ENCODE measurements around the gene STYK1.

STYK1 gene

DNA sequence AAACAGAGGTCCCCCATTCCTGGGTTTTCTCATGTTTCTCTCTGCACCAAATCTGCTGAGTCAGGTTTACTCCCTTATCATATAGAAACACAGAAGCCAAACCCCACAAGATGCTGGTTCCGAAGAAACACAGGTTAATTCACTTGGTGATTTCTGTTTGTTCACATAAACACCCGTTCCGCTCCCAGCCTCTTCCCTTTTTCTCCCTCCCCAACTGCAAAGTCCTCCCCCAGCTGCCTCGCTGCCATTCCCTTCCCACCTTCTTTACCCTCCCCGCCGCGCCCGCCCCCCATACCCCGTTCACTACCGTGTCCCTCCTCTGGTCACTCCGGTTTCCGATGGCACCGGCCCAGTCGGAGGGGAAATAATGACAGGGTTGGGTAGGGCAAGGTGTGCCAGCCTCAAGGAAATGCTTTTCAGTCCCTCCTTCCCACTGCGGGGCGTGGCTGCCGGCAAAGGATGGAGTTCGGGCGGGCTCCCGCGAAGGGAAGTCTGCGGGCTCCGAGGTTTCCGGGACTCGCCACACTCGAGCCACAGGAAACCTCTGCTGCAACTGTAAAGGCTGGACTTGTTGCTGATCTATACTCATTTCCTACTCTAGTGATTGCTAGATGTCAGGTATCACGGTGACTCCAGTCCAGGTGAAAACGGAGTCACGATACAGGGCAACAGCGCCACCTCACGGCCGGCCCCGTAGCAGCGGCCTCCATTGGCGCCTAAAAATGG is at the start of gene STYK1:
Gene STYK1, minus strand, starts transcription at position 394 of the 726 bp plus-strand sequence. CDS start 39,434 bp downstream, outside the sequence.
- FAIRE-seq, result peak; percentile 45

GRCh38 chr12:10722905-10723746 is 49.3 kb upstream of the STYK1 start, which contains the start of gene YBX3:
YBX3 (minus strand) TSS chr12:10723323; CDS start chr12:10723111, 212 bp downstream.
- DNase-seq (ENCODE audit: low spot score) (peak; percentile 50), FAIRE-seq (no peak)

More for the DNA sequence above, at the start of gene STYK1:
- DNase-seq (ENCODE audit: low spot score), result peak; percentile 75

DNA sequence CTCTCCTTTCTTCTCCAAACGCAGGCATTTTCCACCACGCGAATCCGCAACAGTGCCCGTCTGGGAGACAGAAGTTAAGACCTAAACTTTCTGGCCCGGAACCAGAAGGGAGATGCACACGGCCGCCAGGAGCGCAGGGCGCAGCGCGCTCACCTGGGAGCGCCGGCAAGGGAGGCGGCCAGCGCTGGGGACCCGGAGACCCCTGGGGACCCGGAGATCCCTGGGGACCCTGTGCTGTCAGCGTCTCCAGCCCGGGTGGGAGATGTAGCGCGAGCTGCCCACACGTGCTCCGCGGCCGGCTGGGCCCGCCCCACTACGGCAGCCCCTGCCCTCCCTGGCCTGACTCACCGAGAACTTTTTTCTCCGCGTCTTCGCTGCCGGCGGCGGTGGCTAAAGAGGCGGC is 48.7 kb upstream of the STYK1 start:
- FAIRE-seq (no peak), DNase-seq (ENCODE audit: low spot score) (peak; percentile 26)

DNA sequence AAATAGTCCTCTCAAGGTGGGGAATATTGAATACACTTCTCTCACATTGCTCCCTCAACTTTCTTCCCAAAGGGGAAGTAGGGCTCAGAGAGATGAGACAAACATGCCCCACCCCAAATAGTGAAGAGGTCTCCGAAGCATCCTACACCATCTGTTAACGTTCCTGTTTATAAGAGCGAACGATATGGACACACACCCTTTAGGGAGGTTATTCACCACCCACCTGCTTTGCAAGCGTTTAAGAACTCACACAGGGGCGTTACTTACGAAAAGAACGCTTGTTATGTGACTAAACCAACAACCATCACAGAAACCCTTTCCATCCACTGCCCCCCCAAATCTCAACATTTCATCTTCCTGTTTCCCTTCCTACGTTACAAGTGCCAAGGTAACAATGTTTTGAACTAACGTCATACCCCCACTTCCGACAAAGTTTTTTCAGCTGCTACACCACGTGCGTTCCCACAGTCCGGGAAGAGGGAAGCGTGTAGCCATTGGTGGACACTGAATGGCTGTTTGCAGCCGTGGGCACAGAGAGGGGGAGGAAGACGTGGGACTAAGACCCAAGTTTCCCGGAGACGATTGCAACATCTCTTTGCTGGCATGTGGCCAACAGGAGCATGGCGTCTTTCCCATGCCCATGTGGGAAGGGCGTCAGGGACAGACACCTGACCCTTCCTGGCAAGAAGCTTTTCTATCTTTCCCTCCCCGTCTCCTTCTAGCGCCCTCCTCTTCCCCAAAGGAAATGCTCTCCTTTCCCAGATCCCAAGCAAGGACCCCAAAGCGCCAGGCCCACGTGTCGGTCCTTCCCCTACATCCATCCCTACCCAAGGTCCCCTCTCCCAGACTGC is 48.0 kb upstream of the STYK1 start:
- DNase-seq (ENCODE audit: low spot score), result peak; percentile 84
- peak; percentile 68 for FAIRE-seq

- DNase-seq (ENCODE audit: low spot score), result no peak
- no peak for FAIRE-seq
Observed at GRCh38 chr12:10720974-10721650, 47.3 kb upstream of the STYK1 start.

DNA sequence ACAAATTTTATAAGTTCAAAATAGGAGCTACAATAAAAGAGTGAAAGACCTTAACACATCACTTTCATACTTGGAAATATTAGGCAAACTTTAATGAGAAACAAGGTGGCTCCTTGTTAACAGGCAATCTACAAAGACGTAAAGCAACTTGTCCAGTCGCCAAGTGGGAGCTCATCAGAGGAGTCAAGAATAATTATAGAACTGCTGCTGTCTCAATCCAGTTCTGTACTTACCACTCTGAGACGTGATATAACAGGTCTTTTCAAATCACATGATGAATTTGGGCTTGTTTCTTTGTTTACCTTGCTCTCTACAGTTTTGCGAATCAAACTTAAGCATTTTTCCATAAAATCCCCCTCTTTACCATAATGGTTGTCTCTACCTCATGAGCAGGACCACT is 45.6 kb upstream of the STYK1 start:
- DNase-seq (ENCODE audit: low spot score), result no peak
- no peak for FAIRE-seq

- DNase-seq (ENCODE audit: low spot score), result peak; percentile 21
Observed at GRCh38 chr12:10718279-10718821, 44.5 kb upstream of the STYK1 start.

GRCh38 chr12:10717410-10717809 is 43.6 kb upstream of the STYK1 start:
- FAIRE-seq, result no peak
- DNase-seq (ENCODE audit: low spot score), result no peak

More at GRCh38 chr12:10718279-10718821, 44.5 kb upstream of the STYK1 start:
- peak; percentile 69 for FAIRE-seq

- FAIRE-seq (peak; percentile 87), DNase-seq (ENCODE audit: low spot score) (peak; percentile 64)
Observed at GRCh38 chr12:10716704-10717315, 43.0 kb upstream of the STYK1 start.

- FAIRE-seq (no peak), DNase-seq (ENCODE audit: low spot score) (no peak)
Observed at GRCh38 chr12:10716277-10716676, 42.4 kb upstream of the STYK1 start.

DNA sequence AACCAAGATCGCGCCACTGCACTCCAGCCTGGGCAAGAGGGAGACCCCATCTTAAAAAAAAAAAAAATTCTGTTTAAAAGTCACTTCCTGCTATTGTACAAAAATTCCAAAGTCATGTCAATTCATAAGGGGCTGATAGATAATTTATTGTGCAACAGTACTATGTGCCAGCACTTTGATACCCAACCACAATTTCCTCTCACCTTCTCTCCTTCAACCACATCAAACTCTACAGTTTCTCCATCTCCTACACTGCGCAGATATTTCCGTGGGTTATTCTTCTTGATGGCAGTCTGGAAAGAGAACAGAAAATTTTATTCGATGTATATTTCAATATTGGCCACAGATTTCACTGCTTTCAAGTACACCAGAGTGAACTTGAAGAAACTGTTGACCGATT is 41.6 kb upstream of the STYK1 start:
- FAIRE-seq (no peak), DNase-seq (ENCODE audit: low spot score) (no peak)

DNA sequence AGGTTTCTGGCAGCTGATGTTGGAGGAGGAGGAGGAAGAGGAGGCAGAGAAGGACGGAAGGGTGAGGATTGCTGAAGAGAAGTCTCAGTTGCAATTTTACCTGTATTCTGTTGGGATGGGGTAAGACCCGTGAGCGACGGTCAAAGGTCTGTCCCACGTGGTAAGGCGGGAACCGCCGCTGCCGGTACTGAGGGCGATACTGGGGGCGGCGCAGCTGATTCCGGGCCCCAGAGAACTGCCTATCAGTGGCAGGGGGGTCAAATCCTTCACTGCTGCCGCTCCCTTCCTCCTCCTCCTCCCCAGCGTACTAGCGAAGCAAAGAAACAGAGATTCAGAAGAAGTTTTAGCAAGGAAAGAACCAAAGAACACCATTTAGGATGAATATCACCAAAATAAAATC is 36.0 kb upstream of the STYK1 start:
- FAIRE-seq (no peak), DNase-seq (ENCODE audit: low spot score) (no peak)

- no peak for FAIRE-seq
- DNase-seq (ENCODE audit: low spot score), result no peak
Observed at GRCh38 chr12:10708862-10709261, 35.0 kb upstream of the STYK1 start.

- DNase-seq (ENCODE audit: low spot score) (no peak), FAIRE-seq (no peak)
Observed at GRCh38 chr12:10705655-10706054, 31.8 kb upstream of the STYK1 start.

- FAIRE-seq, result no peak
- DNase-seq (ENCODE audit: low spot score), result no peak
Observed at GRCh38 chr12:10701843-10702242, 28.0 kb upstream of the STYK1 start.

DNA sequence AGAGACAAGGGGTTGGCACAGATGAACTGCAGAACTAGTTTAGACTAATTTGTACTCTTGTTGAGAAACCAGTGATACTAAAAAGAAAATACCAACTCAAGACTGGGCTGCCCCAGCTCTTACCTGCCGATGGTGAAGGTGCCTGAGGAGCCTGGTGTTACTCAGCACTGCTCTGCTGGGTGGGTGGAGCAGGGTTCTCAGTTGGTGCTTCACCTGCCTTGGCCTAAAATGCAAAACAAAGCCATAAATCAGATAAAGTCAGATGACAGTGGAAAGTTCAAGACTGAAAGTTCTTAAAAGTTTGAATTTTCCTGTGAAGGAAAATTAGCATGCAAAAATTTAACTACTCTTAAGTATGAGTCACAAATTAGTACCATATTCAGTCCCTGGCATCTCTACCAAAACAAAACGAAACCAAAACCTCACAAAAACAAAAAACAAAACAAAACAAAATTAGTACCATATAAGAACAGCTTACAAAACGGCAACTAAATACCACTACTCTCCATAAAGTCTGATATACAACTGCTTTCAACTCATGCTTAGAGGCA is 27.4 kb upstream of the STYK1 start:
- DNase-seq (ENCODE audit: low spot score), result no peak
- FAIRE-seq, result no peak

DNA sequence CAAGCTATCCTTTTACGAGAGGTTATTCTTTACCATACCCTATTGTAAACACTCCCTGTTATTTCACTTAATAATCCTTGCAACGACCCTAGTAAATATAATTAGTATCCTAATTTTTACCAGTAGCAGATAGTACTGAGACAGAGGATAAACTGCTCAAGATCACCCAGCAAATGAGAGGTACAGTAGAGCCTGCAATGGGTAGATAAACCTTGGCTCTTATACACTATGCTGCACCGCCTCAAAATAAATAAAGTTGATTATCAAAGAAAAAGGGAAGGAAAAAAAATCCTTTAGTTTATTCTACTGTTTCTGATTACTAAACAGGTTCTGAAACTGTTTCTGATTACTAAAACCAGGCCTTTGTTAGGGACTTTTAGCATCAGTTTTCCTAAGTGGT is 26.7 kb upstream of the STYK1 start:
- DNase-seq (ENCODE audit: low spot score), result no peak
- FAIRE-seq, result no peak

GRCh38 chr12:10697862-10698261 is 24.0 kb upstream of the STYK1 start:
- no peak for DNase-seq (ENCODE audit: low spot score)
- FAIRE-seq, result no peak

- FAIRE-seq, result no peak
- DNase-seq (ENCODE audit: low spot score), result no peak
Observed at GRCh38 chr12:10697156-10697555, 23.3 kb upstream of the STYK1 start.

DNA sequence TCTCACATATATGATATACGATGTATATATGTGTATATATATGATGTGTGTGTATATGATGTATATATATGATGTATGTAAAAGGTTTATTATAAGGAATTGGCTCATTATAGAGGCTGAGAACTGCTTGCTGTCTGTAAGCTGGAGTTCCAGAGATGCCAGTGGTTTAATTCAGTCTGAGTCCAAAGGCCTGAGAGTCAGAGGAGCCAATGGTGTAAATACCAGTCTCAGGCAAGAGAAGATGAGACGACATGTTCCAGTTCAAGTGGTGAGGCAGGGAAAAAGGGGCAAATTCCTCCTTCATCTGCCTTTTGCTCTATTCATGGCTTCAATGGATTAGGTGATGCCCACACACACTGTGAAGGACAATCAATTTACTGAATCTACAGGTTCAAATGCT is 17.1 kb upstream of the STYK1 start:
- no peak for DNase-seq (ENCODE audit: low spot score)
- no peak for FAIRE-seq

Data from RCC 7860 (cell line).